ENCODE results near the gene BRCA2. TPM values are rescaled to one million over a fixed set of nuclear protein-coding genes. Genes with fewer than 3 reads are reported as not detected.

The BRCA2 gene
- total RNA-seq, 1 donor from 2014 or later = 14.7 TPM

GRCh38 chr13:32384702-32385101 lies 69.4 kb downstream of the BRCA2 start:
- DNase-seq (ENCODE audit: low spot score, unreplicated experiment) = no peak
- peaks cover 3% of the 10 kb centered on the region for H3K36me3 Mint-ChIP-seq (ENCODE audit: insufficient read depth)
- no peak overlapping the region for H3K4me3 Mint-ChIP-seq (ENCODE audit: low read depth)
- H3K4me1 Mint-ChIP-seq (ENCODE audit: low read depth) = no peaks in the 10 kb centered on the region
- H3K27me3 Mint-ChIP-seq = no peaks in the 10 kb centered on the region
- TF ChIP-seq CTCF (IDR thresholded peaks at IDR 0.05; ENCODE audit: unreplicated experiment) = no peak
- H3K9me3 Mint-ChIP-seq (ENCODE audit: low read depth) = no peaks in the 10 kb centered on the region
- H3K27ac Mint-ChIP-seq = no peak overlapping the region

GRCh38 chr13:32385410-32385809 lies 70.1 kb downstream of the BRCA2 start:
- DNase-seq (ENCODE audit: low spot score, unreplicated experiment) = no peak
- no peaks in the 10 kb centered on the region for H3K9me3 Mint-ChIP-seq (ENCODE audit: low read depth)
- no peak overlapping the region for H3K4me3 Mint-ChIP-seq (ENCODE audit: low read depth)

GRCh38 chr13:32390048-32390447 lies 74.7 kb downstream of the BRCA2 start:
- Mint-ChIP-seq H3K4me1 (ENCODE audit: low read depth) (no peaks in the 10 kb centered on the region), H3K27me3 (peaks cover 5% of the 10 kb centered on the region), H3K9me3 (ENCODE audit: low read depth) (no peaks in the 10 kb centered on the region), H3K4me3 (ENCODE audit: low read depth) (no peak overlapping the region), H3K27ac (no peak overlapping the region), H3K36me3 (ENCODE audit: insufficient read depth) (peaks cover 3% of the 10 kb centered on the region)
- no peak for DNase-seq (ENCODE audit: low spot score, unreplicated experiment)
- TF ChIP-seq CTCF (IDR thresholded peaks at IDR 0.05; ENCODE audit: unreplicated experiment) = no peak

More at GRCh38 chr13:32385410-32385809, 70.1 kb downstream of the BRCA2 start:
- H3K27ac Mint-ChIP-seq = no peak overlapping the region
- H3K27me3 Mint-ChIP-seq = peaks cover under 1% of the 10 kb centered on the region
- peaks cover 2% of the 10 kb centered on the region for H3K36me3 Mint-ChIP-seq (ENCODE audit: insufficient read depth)
- TF ChIP-seq CTCF (IDR thresholded peaks at IDR 0.05; ENCODE audit: unreplicated experiment) = no peak
- no peaks in the 10 kb centered on the region for H3K4me1 Mint-ChIP-seq (ENCODE audit: low read depth)

- TF ChIP-seq CTCF (IDR thresholded peaks at IDR 0.05; ENCODE audit: unreplicated experiment) = no peak
- H3K27me3 Mint-ChIP-seq = peaks cover 5% of the 10 kb centered on the region
- no peaks in the 10 kb centered on the region for H3K9me3 Mint-ChIP-seq (ENCODE audit: low read depth)
- no peak for DNase-seq (ENCODE audit: low spot score, unreplicated experiment)
- no peak overlapping the region for H3K4me3 Mint-ChIP-seq (ENCODE audit: low read depth)
- peaks cover 3% of the 10 kb centered on the region for H3K36me3 Mint-ChIP-seq (ENCODE audit: insufficient read depth)
- no peaks in the 10 kb centered on the region for H3K4me1 Mint-ChIP-seq (ENCODE audit: low read depth)
- H3K27ac Mint-ChIP-seq = no peak overlapping the region
These were observed 75.2 kb downstream of the BRCA2 start for GRCh38 chr13:32390484-32390883.

- Mint-ChIP-seq H3K36me3 (ENCODE audit: insufficient read depth) (peaks cover 3% of the 10 kb centered on the region), H3K27me3 (peaks cover 6% of the 10 kb centered on the region), H3K4me1 (ENCODE audit: low read depth) (no peaks in the 10 kb centered on the region), H3K27ac (no peak overlapping the region), H3K9me3 (ENCODE audit: low read depth) (no peaks in the 10 kb centered on the region), H3K4me3 (ENCODE audit: low read depth) (no peak overlapping the region)
- no peak for TF ChIP-seq CTCF (IDR thresholded peaks at IDR 0.05; ENCODE audit: unreplicated experiment)
- no peak for DNase-seq (ENCODE audit: low spot score, unreplicated experiment)
These were observed 75.9 kb downstream of the BRCA2 start for GRCh38 chr13:32391101-32391619.

Data from progenitor cell of endocrine pancreas (in vitro differentiated cells).